Measurements from ENCODE around the gene CDH1. TPM values are rescaled to one million over a fixed set of nuclear protein-coding genes. Genes with fewer than 3 reads are reported as not detected.
A peak's percentile ranks its signal among the peaks of the same experiment; 100 is the strongest.

CDH1 gene
- total RNA-seq, 1 donor from 2014 or later = 3.1 TPM

DNA sequence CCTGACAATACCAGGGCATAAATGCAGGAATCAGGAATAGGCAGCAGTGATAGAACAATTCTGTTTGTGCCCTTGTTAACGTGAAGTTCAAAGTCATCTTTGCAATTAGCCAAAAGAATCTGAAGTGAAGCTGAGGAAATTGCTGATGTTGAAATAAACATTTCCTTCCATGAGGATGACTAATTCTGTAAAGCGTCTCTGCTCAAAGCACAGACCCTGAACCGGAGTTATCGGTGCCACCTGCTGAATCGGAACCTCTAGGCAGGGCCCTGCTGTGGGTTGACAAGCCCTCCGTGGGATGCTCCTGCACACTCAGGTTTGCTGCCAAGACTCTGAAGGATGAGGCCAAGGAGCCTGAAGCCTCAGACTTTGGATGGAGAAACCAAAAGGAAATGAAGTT is 37.0 kb upstream of the CDH1 start:
- TF ChIP-seq, protein P1, sequence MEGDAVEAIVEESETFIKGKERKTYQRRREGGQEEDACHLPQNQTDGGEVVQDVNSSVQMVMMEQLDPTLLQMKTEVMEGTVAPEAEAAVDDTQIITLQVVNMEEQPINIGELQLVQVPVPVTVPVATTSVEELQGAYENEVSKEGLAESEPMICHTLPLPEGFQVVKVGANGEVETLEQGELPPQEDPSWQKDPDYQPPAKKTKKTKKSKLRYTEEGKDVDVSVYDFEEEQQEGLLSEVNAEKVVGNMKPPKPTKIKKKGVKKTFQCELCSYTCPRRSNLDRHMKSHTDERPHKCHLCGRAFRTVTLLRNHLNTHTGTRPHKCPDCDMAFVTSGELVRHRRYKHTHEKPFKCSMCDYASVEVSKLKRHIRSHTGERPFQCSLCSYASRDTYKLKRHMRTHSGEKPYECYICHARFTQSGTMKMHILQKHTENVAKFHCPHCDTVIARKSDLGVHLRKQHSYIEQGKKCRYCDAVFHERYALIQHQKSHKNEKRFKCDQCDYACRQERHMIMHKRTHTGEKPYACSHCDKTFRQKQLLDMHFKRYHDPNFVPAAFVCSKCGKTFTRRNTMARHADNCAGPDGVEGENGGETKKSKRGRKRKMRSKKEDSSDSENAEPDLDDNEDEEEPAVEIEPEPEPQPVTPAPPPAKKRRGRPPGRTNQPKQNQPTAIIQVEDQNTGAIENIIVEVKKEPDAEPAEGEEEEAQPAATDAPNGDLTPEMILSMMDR (IDR thresholded peaks at IDR 0.05; ENCODE audit: unreplicated experiment) = no peak
- no peaks in the 10 kb centered on the region for H3K4me1 Mint-ChIP-seq (ENCODE audit: unreplicated experiment)
- no peak for DNase-seq (ENCODE audit: low spot score)
- H3K4me3 Mint-ChIP-seq (ENCODE audit: unreplicated experiment) = no peak overlapping the region
- peaks cover 2% of the 10 kb centered on the region for H3K27me3 Mint-ChIP-seq (ENCODE audit: unreplicated experiment)
- no peak overlapping the region for H3K27ac Mint-ChIP-seq (ENCODE audit: unreplicated experiment)
- peaks cover 3% of the 10 kb centered on the region for H3K36me3 Mint-ChIP-seq (ENCODE audit: low read depth, unreplicated experiment)
- peaks cover 5% of the 10 kb centered on the region for H3K9me3 Mint-ChIP-seq (ENCODE audit: unreplicated experiment)

DNA sequence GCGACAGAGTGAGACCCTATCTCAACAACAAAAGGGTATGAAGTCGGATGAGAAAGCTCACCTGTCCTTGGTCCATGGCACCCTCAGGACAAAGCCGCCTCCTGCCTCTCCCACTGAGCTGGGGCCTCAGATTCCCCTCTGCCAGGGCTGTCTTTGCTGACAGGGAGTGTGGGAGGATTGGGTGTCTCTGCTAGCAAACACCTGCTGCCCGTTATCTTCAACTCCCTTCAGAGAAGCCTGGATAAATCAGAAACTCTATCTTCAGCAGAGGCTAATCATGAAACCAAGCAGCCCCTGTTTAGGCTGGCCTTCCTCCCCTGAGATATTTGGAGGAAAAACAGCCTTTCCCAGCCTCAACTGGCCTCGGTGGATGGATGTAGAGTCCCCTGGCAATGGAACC is 36.3 kb upstream of the CDH1 start:
- Mint-ChIP-seq H3K27me3 (ENCODE audit: unreplicated experiment) (peaks cover 2% of the 10 kb centered on the region), H3K36me3 (ENCODE audit: low read depth, unreplicated experiment) (peaks cover 3% of the 10 kb centered on the region), H3K9me3 (ENCODE audit: unreplicated experiment) (peaks cover 5% of the 10 kb centered on the region), H3K4me1 (ENCODE audit: unreplicated experiment) (no peaks in the 10 kb centered on the region), H3K4me3 (ENCODE audit: unreplicated experiment) (no peak overlapping the region), H3K27ac (ENCODE audit: unreplicated experiment) (no peak overlapping the region)
- TF ChIP-seq, protein P1 (IDR thresholded peaks at IDR 0.05; ENCODE audit: unreplicated experiment) = no peak
- no peak for DNase-seq (ENCODE audit: low spot score)

DNA sequence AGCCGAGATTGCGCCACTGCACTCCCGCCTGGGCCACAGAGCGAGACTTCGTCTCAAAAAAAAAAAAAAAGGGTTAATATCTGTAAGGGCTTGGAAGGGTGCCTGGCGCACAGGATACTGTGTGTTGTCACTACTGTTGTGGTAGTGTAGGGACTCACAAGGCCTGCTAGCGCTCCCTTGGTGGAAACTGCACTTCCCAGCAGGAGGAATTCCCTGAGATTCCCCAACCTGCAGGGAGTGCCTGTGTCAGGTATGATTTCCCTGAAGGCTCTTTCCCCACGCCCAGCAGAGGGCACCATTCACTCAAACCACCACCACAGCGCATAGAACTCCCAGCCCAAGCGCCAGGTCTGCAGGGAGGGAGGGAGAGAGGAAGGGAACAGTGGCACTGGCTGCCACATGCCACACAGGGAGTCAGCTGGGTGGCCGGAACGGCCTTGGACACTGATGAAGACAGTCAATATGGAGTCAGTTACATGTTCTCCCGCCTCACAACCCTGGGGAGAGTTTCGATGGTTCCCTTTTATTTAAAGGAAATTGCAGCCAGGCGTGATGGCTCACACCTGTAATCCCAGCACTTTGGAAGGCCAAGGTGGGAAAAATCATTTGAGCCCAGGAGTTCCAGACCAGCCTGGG is 32.7 kb upstream of the CDH1 start:
- DNase-seq (ENCODE audit: low spot score) = peak; percentile 79
- Mint-ChIP-seq H3K4me3 (ENCODE audit: unreplicated experiment) (no peak overlapping the region), H3K9me3 (ENCODE audit: unreplicated experiment) (no peaks in the 10 kb centered on the region), H3K36me3 (ENCODE audit: low read depth, unreplicated experiment) (no peaks in the 10 kb centered on the region), H3K27ac (ENCODE audit: unreplicated experiment) (no peak overlapping the region), H3K4me1 (ENCODE audit: unreplicated experiment) (no peaks in the 10 kb centered on the region), H3K27me3 (ENCODE audit: unreplicated experiment) (peaks cover 2% of the 10 kb centered on the region)
- TF ChIP-seq, protein P1 (IDR thresholded peaks at IDR 0.05; ENCODE audit: unreplicated experiment) = peak; percentile 76

DNA sequence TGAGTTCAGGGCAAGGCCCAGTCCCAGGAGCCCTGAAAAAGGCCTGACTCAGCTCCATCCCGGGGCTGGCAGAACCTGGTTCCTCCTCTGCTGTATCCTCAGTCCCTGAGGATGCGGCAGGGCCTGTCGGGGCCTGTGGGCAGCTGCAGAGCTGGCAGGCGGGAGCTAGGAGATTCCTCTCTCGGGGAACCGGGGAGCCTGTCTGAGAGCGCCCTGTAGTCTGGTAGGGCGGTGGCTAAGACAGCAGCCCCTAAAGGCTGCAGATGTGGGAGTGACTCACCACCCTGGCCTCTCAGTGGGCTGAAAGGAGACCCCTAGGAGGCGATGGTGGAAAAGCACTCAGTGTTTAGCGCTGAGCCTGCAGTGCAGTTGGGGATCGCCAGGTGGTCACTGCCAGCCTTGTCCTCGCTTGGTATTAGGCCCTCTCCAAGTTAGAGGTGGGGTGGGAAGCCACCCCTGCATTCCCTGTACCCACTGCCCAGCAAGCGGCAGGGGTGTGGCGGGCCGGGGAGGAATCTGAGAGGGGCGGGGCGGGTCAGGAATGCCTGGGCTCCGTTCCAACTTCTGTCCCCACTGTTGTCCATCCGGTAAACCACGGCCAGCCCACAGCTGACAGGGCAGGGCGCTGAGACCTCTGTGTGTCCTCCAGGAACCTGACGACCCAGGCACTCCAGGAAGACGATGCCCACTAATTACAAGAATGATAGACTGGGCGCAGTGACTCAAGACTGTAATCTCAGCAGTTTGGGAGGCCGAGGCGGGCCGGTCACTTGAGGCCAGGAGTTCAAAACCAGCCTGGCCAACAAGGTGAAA is 29.5 kb upstream of the CDH1 start:
- Mint-ChIP-seq H3K36me3 (ENCODE audit: low read depth, unreplicated experiment) (no peaks in the 10 kb centered on the region), H3K27me3 (ENCODE audit: unreplicated experiment) (peaks cover 8% of the 10 kb centered on the region), H3K4me1 (ENCODE audit: unreplicated experiment) (peaks cover 7% of the 10 kb centered on the region), H3K27ac (ENCODE audit: unreplicated experiment) (no peak overlapping the region), H3K9me3 (ENCODE audit: unreplicated experiment) (no peaks in the 10 kb centered on the region), H3K4me3 (ENCODE audit: unreplicated experiment) (no peak overlapping the region)
- DNase-seq (ENCODE audit: low spot score) = peak; percentile 6
- TF ChIP-seq, protein P1 (IDR thresholded peaks at IDR 0.05; ENCODE audit: unreplicated experiment) = no peak

DNA sequence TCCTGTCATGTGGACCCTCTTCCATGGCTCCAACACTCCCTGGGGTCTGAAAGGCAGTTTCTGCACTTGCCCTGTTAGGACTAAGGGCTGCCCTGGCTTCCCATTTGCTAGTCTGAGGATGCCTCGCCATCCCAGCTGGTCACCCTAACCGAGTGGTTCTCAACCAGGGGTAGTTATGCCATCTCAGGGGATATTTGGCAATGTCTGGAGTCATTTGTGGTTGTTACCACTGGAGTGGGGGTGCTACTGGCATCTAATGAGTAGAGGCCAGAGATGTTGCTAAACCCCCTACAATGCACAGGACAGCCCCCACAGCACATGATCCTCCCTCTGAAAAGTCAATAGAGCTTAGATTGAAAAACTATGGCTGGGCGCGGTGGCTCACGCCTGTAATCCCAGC is 26.9 kb upstream of the CDH1 start:
- no peaks in the 10 kb centered on the region for H3K36me3 Mint-ChIP-seq (ENCODE audit: low read depth, unreplicated experiment)
- no peak for DNase-seq (ENCODE audit: low spot score)
- TF ChIP-seq, protein P1 (IDR thresholded peaks at IDR 0.05; ENCODE audit: unreplicated experiment) = no peak
- peaks cover 7% of the 10 kb centered on the region for H3K4me1 Mint-ChIP-seq (ENCODE audit: unreplicated experiment)
- peaks cover 11% of the 10 kb centered on the region for H3K27me3 Mint-ChIP-seq (ENCODE audit: unreplicated experiment)
- no peak overlapping the region for H3K27ac Mint-ChIP-seq (ENCODE audit: unreplicated experiment)
- no peaks in the 10 kb centered on the region for H3K9me3 Mint-ChIP-seq (ENCODE audit: unreplicated experiment)
- no peak overlapping the region for H3K4me3 Mint-ChIP-seq (ENCODE audit: unreplicated experiment)

Measured in endothelial cell (in vitro differentiated cells).